Embryonic facial prominence (tissue), 1 donor: ENCODE results near the gene AQP12B.

Experiments
- DNase-seq: peaks from one replicate; pipeline ENCODE4 v3.0.0-alpha.2; 2016; ENCODE audit errors: extremely low spot score

The AQP12B gene

DNA sequence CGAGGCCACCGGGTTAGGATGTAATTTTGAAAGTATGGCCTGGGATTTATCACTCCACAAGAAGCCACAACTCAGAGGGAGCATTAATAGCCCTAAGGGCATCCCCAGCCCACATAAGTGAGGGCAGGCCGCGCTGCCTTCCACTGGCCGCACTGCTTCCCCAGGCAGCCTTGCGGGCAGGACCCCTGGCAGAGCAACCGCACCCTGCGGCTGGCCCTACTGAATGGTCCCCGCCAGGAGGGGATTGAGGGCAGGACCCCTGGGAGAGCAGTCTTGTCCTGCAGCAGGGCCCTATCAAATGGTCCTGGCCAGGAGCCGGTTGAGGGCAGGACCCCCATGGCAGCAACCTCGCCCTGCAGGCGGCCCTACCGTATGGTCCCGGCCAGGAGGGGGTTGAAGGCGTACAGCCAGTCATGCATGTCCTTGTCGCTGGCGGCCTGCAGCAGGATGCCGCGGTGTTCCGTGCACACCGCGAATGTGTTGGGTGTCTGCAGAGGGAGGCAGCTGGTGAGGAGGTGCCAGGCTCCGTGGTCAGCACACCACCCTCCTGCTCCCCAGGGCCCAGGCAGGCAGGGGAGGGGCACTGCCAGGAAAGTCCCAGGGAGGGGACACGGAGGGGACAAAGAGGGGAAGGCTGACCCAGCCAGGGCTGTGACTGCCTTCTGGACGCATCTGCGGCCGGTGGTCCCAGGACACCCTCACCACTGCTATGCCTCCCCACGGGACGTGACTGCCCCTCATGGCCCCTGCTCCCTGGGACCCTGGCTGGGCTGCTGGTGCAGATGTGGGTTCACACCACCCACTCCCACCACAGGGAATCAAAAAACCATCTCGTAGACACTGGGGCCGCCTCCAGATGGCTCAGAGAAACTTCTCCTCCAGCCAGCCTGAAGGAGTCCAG, 35.2 kb upstream of the AQP12B start:
- no peak for DNase-seq

DNA sequence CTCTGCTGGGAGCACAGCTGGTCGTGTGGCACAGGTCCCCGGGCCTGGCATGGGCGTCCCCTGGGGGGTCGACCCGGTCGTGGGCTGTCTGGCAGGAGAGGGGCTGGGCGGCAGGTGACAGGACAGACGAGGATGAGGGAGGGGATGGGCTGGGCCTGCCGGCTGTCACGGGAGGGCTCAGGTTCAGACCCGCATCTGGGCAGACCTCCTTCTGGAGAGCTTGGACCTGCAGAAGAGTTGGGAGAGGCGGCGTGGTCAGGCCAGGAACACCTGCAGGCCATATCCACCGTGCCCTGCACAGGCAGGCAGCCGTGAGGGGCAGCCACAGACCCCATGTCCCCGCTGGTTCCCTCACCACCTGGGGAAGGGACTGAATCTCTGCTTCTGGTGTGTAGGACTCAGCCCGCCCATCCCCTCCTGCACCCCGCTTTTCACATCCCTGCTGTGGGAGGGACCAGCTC, 34.5 kb upstream of the AQP12B start:
- no peak for DNase-seq

DNA sequence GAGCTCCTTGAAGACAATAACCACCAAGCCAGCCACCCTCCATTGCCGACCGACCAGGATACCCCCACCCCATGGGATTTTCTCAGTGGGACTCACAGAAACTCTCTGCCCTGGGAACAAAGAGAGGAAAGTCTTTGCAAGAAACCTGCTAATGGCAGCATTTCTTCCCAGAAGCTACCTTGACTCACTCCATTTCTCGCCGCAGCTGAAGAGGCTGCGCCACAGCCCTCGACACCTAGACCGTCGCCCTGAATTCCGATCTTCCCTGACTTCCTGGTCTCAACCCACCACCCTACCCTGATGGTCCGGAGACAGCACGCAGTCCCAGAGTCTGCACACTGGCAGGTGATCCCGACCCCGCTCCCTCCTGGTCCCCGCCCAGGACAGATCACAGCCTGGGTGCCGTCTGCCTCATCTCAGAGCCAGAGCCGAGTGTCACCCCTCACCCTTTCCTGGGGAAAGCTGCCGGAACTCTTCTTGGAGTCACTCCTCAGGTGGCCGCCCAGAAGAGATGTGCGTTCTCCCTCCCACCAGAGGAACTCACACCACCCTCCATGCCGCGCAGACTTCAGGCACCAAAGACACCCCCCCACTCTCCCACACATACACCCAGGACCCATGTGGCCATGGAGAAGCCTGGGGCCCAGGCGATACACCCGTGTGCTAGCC, 33.6 kb upstream of the AQP12B start:
- DNase-seq: no peak

DNA sequence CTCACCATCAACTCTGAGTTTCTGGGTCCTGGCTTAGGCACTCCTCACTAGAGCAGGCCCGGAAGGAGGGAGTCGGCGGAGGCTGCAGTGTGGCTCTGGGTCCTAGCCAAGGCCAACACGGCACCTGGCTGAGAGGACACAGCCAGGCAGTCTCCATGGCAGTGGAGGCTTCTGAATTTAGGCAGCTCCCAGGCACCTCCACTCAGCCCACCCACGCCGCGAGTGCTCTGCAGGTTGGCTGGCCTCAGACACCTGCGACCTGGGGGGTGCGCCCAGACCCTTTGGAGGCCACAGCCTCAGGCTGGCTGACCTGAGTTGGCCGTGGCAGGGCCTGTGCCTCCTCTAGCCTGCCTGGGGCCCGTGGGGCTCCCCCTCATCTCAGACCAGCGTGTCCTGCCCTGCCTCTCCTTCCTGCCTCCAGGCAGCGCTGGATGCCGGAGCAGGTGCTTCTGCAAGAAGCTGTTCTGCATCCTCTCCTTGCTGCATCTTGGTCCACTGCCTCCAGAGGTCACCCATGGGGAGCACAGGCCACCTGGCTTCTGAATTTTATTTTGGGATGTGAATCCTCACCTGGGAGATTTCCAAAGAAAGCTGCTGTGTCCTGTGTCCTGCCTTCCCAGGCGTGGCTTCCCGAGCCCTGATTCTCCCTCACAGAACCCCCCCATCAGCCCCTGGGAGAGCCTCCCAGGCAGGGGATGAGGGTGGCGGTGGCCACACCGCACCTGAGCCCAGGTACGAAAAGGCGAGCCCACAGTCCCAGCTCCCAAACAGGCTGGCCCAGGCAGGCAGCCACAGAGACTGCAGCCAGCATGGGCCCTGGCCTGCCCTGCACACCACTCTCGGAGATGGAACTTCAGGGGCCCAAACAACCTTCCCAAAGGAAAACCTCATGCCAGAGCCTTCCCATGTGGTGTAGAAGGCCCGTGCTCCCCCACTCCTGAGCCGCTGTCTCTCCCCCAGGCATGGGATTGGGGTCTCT, 32.4 kb upstream of the AQP12B start:
- DNase-seq: no peak

DNA sequence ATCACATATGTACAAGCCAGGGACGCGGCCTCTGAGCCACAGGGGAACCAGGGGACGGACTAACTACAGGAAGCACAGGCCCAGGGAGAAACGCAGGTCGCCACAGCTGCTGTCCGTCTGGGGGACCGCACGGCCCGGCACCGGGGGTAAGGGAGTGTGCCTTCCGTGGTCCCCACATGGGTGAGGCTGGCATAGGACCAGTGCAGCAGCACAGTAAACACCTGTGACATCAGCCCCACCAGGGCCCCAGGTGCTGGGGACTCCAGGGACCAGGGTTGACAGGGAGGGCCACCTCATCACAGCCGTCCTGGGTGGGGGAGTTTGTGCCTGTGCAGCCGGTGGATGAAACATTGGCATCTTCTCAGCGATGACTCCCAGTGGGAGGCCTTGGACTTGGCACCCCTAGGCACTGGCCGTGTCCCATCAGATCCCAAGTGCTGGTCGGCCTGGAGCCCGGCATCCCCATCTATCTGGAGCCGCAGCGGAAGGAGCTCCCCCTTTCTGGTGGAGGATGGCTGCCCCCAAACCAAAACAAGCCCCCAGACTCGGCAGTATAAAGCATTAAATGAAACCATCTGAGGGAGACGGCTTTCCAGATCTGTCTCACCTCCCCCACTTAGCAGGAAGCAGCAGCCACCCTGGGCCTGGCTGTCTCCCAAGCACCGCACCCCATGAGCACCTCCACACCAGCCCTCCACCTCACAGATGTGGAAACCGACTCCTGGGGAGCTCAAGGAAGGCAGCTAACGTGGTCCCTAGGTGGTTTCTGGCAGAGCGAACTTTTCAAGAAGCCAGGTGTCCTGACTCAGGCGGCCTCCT, 31.5 kb upstream of the AQP12B start:
- no peak for DNase-seq

DNA sequence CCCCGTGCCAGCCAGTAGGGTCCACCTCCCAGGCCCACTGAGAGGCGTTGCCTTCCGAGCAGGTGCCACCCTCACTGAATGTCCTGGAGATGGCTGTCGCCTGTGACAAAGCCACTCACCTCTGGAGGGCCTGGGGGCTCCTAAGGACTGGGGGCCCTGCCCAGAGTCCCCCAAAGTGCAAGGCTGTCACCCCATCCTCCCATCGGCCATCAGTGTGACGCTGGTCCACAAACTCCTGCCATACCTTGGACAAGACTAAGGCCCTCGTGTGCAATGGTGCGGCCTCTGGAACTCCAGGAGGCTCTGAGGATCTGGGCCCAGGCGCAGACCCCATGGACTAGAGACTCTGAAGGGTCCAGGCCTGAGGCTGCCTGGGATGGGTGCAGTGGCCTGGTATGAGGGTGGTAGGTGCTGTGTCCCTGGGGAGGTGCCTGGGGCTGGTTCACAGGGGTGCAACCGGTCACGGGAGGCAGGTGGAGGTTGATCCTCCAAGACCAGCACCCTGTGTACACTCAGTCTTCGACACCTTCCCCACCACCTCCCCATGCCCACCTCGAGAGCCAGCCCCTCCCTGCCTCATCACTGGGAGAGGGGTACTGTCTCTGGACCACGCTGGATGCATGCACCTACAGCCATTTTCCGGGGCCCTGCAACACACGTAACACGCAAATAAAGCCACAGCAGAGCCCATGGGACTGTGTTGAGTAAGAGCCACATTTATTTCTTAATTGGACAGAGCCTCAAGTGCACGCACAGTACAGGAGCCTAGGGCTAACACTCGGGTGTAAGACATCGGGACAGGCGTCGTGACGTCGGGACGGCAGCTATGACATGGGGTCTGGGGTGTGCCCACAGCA, 30.6 kb upstream of the AQP12B start:
- DNase-seq: no peak

DNA sequence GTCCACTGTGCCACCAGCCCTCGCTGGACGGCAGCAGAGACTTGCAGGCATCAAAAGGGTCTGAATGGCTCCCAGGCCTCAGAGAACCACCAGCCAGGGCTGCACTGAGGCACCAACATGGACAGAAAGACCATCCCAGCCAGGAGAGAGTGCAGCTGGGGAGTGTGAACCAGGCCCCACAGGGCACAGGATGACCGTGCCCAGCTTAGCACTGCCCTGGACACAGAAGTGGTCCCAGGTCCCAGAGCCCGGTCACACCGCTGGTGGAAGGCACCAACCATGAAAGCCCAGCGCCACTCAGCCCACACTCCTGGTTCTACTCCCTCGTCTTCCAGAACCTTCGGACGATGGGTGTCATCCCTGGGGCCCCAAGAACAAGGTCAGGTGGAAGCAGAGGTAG, 29.4 kb upstream of the AQP12B start:
- no peak for DNase-seq

DNA sequence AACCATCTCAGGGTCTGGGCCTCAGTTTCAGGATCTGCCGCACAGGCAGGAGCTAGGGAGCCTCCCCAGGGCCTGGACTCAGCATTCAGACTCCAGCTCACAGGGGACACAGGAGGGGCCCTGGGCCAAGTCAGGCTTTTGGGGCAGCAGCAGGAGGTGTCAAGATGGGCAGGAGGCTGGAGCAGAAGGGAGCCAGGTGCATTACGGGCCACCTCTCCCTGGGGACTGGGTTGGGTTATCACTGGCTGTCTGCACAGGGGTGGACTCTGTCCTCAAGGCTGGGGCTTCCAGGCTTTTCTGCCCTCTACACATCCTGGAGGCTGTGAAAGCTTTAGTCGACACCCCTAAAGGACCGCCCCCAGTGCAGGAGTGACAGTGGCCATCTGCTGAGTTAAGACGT, 29.0 kb upstream of the AQP12B start:
- DNase-seq: no peak

DNA sequence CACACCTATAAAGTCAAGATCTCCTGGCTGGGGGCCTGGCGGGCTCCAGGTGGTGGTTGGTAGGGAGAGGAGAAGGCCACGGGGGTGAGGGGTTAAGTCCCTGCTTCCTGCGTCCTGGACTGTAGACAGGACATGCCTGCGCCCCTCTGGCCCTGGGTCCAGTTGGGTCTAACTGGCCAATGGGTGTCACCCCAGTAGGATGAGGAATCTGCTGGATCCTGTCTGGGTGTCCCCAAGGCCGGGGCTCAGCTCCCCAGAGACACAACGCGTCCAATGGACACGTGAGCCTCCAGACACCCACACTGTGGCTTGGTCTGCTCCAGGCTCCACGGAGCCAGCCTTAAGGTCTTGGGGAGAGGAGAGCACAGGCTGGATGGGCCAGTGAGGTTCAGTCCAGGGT, 28.6 kb upstream of the AQP12B start:
- DNase-seq: no peak

DNA sequence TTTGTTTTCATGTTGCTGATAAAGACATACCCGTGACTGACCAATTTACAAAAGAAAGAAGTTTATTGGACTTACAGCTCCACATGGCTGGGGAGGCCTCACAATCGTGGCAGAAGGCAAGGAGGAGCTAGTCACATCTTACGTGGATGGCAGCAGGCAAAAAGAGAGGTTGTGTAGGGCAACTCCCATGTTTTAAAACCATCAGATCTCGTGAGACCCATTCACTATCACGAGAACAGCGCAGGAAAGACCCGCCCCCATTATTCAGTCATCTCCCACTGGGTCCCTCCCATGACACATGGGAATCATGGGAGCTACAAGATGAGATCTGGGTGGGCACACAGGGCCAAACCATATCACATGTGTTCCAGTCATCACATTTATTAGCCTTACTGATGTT, 25.8 kb upstream of the AQP12B start:
- no peak for DNase-seq

DNA sequence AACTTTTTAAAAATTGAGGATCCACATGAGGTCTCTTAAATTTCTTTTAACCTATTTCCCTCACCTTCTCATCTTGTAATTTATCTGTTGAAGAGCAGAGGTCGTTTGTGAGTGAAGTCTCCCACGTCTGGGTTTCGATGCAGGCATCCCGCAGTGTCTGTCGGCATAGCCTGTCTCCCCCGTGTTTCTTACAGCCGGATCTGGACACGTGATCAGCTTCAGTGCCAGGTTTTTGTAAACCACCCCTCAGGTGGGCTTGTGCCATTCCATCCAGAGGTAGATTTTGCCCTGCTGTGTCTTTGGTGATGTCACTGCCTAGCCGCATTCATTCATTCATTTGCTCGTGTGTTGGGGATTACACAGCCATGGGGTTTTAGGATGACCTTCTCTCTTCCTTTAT, 25.1 kb upstream of the AQP12B start:
- no peak for DNase-seq

DNA sequence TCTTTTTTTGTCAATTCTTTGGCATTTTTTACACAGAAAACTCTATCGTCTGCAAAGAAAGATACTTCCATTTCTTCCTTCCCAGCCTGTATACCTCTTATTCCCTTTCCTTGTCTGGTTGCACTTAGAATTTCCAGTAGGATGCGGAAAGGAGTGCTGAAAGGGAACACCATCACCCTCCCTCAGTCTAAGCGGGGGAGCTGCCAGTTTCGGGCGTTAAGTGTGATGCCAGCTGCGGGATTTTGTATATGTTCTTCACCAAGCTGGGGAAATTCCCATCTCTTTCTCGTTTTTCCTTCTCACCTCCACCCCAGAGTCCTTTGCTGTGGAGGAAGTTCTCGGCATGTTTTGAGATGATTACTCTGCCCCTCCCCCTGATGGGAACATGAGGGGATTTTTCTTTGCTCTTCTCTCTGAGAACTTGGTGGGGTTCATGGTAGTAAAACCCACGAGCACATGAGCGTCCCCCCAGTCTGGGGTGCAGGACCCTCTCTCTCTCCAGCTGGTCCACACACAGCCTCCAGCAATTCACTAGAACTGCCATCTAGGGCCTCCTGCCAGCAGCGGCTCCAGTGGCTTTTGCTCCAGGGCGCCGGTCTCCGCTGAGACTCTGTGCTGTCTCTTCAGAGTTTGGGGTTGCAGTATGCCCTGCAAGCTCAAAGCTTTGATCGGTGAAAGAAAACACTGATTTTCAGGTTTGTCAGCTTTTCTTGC, 24.5 kb upstream of the AQP12B start:
- no peak for DNase-seq

DNA sequence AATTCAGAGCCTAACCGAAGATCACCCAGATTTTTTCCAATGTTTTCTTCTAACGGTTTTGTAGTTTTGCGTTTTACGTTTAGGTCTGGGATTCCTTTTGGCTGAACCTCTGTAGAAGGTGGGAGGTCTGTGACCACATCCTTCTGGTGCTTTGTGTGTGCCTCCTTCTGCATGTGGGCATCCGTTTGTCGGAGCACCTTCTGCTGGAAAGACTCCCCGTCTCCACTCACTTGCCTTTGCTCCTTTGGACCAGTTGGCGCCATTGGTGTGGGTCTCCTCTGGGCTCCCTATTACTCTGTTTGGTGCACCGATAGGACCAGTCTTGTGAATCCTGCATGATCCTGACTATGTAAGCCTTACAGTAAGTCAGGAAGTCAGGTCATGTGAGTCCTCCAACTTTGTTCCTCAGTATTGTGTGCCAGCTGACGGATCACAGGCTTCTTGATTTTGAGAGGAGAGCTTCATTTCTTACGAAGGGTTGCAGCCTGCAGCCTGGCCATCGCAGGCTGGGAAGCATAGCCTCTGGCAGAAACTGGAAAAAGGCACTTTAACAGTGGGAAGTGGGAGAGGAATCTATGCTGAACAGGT, 22.6 kb upstream of the AQP12B start:
- no peak for DNase-seq

DNA sequence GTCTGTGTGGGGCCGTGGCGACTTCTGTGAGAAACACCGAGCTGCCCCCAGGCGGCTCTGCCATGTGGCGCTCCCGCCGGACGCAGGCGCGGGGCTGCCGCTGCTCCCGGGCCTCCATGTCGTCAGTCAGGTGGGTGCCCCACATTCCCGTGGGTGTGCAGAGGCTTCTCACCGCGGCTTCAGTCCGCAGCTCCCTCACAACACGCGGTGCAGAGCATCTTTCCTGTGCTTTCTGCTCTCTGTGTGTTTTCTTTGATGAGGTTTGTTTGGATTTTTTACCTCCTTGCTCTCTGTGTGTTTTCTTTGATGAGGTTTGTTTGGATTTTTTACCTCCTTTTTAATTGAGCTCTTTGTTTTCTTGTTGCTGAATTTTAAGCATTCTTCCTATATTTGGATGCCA, 22.0 kb upstream of the AQP12B start:
- no peak for DNase-seq

DNA sequence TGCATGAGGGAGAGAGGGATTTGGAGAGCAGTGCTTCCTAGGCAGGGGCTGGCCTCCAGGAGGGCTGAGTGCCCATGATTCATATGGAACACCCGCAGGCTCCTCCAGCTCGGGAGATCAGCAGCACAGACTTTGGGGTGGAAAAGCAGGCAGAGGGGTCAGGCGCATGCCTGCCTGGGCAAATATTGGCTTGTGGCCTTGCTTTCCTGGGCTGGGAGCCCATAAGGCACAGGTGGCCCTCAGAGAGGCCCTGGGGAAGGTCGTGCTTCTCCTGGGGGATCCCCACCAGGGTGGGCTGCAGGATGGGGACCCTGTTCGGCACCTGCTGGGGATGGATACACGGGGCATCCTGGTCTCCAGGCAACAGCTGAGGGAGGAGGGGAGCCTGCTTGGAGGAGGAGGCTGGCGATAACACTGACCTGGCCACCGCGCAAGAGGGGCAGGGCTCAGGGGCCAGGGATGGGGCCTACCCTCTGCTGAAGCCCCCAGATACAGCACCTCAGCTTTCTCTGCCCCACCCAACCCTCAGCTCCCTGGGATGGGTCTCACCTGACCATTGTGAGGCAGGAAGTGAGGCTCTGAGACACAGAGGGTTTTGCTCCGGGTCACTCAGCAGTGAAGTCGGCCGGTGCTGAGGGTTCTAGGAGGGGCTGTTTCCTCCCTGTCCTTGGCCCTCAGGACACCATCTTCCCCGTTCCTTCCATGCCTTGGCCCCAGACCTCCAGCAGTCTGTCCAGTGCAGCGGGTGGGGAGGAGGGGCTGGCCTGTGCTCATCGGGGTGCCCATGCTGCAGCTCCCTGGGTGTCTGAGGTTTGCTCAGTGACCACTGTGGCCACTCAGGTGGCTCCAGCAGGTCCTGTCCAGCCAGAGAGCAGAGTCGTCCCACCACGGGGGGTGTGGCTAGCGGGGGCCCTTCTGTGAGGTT, 21.0 kb upstream of the AQP12B start:
- no peak for DNase-seq

DNA sequence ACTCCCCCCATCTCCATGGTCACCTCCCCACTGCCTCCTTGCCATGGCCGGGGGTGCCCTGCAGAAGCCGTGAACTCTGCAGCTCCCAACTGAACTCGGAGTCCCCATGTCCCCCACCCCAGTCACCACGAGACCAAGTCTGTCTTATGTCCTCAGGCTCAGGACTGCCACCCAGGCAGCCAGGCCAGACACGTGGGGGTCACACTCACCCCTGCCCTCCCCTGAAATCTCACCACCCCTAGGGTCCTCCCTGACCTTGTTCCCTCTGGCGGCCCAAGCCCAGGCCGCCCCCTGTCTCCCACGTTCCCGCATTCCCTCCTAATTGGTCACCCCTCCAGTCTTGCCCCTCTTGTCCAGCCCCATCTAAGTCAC, 19.9 kb upstream of the AQP12B start:
- no peak for DNase-seq

DNA sequence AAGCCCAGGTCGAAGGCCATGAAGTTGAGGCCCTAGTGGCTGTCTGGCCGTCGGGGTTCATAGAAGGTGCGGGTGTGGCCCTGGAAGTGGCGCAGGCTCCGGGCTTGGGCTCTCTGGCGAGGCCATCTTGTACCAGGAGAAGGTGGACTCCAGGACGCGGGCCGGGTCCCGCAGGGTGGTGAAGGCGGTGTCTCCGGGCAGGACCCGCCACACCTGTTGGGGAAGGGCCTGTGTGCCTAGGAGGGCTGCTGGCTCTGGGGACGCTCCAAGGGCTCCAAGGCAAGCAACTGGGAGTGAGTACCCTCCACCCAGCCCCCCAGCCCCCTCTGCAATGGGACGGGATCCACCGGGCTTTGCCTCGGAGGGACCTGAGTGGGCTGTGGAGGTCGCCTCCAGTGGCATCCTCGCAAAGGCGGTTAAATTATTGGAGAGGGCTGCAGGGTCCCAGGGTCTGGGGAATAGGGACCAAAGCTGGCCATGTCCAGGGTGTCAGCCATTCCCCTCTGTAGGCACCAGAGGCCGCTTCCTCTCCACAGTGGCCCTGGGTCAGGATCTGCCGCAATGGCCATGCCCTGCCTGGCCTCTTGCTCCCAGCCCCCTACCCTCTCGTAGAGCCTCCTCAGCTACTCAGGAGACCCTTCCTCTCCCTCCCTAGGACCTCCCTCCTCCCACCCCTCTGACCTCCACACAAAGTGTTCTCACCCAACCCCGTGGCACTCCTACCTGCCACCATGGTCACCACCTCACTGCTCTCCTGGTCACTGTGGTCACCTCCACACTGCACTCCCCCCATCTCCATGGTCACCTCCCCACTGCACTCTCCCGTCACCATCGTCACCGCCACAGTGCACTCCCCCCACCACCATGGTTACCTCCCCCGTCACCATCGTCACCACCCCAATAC, 19.3 kb upstream of the AQP12B start:
- no peak for DNase-seq
